Hematopoietic multipotent progenitor cell treated with erythropoietin and hydrocortisone succinate and interleukin-3 and kit ligand, for 8 days (in vitro differentiated cells): ENCODE results near the gene IFNA17.
"Not testable (repeated sequence)": the region's sequence is repeated elsewhere in the genome, so short reads cannot be mapped to it uniquely, and the experiment has no call there.

Experiments used
- DNase-seq: peaks from one replicate; pipeline ENCODE4 v3.0.0-alpha.2; 2015

The IFNA17 gene

GRCh38 chr9:21210311-21210710, 17.7 kb downstream of the IFNA17 start:
- DNase-seq = no peak

GRCh38 chr9:21207043-21207442, 21.0 kb downstream of the IFNA17 start, which contains the start of gene IFNA10:
IFNA10 (minus strand) TSS chr9:21207143; CDS start chr9:21207097, 46 bp downstream.
- not testable (repeated sequence) for DNase-seq

- DNase-seq = no peak
Measured at GRCh38 chr9:21205204-21205603, 22.8 kb downstream of the IFNA17 start.

GRCh38 chr9:21202105-21202504, 25.9 kb downstream of the IFNA17 start, which contains the start of gene IFNA7:
IFNA7 (minus strand) TSS chr9:21202205; CDS start chr9:21202165, 40 bp downstream.
- DNase-seq = not testable (repeated sequence)

- DNase-seq = peak; percentile 57
Measured at GRCh38 chr9:21194867-21195776, 32.9 kb downstream of the IFNA17 start.

- not testable (repeated sequence) for DNase-seq
Measured at GRCh38 chr9:21187487-21187886, 40.5 kb downstream of the IFNA17 start, which contains the start of gene IFNA4. IFNA4 (minus strand) TSS chr9:21187587; CDS start chr9:21187531, 56 bp downstream.

- DNase-seq = peak; percentile 50
Measured at GRCh38 chr9:21182810-21183736, 44.9 kb downstream of the IFNA17 start.
